Transverse colon (tissue), 4 donors: Measurements from ENCODE around the gene ANLN.

Experiments used
- CTCF ChIP-seq, 5 experiments: fragments of 200-600 bp in 3 of 5; fragments of 450-650 bp in 2 of 5; sonication (generic) in 3 of 5; IDR thresholded peaks; 1 replicate in 2 of 5; 2 replicates in 3 of 5; pipeline ENCODE4 v1.5.1; 2016 to 2017; ENCODE audit warnings: antibody characterized with exemption in 5 of 5, inconsistent platforms in 3 of 5, mild to moderate bottlenecking in 2 of 5, moderate library complexity in 1 of 5
- POLR2AphosphoS5 ChIP-seq, 3 donors: sonication (generic); formaldehyde crosslinking; IDR thresholded peaks; one replicate each; pipeline ENCODE4 v1.6.1; 2016; ENCODE audit warnings: antibody characterized with exemption in 3 of 3

GRCh38 chr7:36387435-36388231, 2.0 kb upstream of the ANLN start:
- TF ChIP-seq CTCF (IDR thresholded peaks at IDR 0.05): no peak
- no peak for TF ChIP-seq POLR2AphosphoS5 (IDR thresholded peaks at IDR 0.05)
